ENCODE measurements around the gene COL5A1.
A peak's percentile ranks its signal among the peaks of the same experiment; 100 is the strongest.

COL5A1 gene

GRCh38 chr9:134641173-134641989, at the start of gene COL5A1:
Gene COL5A1, plus strand, starts transcription at chr9:134641803. Its CDS starts 385 bp downstream, at chr9:134642188.
- Histone ChIP-seq H3K9ac (peak within 1 kb of the TSS; percentile 87), H3K27me3 (no peaks in the 10 kb centered on the region), H3K4me1 (peaks cover 84% of the 10 kb centered on the region)

GRCh38 chr9:134592018-134592818, 49.4 kb upstream of the COL5A1 start:
- Histone ChIP-seq H3K27ac (no peak overlapping the region), H3K9ac (no peak overlapping the region), H4K20me1 (no peaks in the 10 kb centered on the region), H3K27me3 (no peaks in the 10 kb centered on the region), H3K36me3 (no peaks in the 10 kb centered on the region), H3K4me3 (no peak overlapping the region), H3K4me2 (no peak overlapping the region), H3K9me3 (no peaks in the 10 kb centered on the region), H3K4me1 (peaks cover 19% of the 10 kb centered on the region)
- TF ChIP-seq Cebpa-rat (IDR thresholded peaks at IDR 0.05), result no peak

More at GRCh38 chr9:134641173-134641989, at the start of gene COL5A1:
- H3K4me2 ChIP-seq, result peak within 1 kb of the TSS; percentile 99
- peak within 1 kb of the TSS; percentile 87 for H3K27ac ChIP-seq
- no peaks in the 10 kb centered on the region; the same call in 1 of the 2 replicates for H3K36me3 ChIP-seq
- no peak for TF ChIP-seq Cebpa-rat (IDR thresholded peaks at IDR 0.05)
- peak within 1 kb of the TSS; percentile 93 for H3K4me3 ChIP-seq
- H4K20me1 ChIP-seq, result peaks cover 36% of the 10 kb centered on the region
- no peaks in the 10 kb centered on the region for H3K9me3 ChIP-seq

- H3K9ac ChIP-seq, result no peak overlapping the region
- H3K4me3 ChIP-seq, result no peak overlapping the region
- no peak overlapping the region for H3K4me2 ChIP-seq
- no peaks in the 10 kb centered on the region for H3K9me3 ChIP-seq
- H3K27me3 ChIP-seq, result no peaks in the 10 kb centered on the region
- peaks cover 19% of the 10 kb centered on the region for H3K4me1 ChIP-seq
- no peaks in the 10 kb centered on the region for H3K36me3 ChIP-seq
- no peak for TF ChIP-seq Cebpa-rat (IDR thresholded peaks at IDR 0.05)
- no peaks in the 10 kb centered on the region for H4K20me1 ChIP-seq
- no peak overlapping the region for H3K27ac ChIP-seq
Measured at GRCh38 chr9:134592819-134593200, 48.8 kb upstream of the COL5A1 start.

- H3K4me1 ChIP-seq, result peaks cover 26% of the 10 kb centered on the region
- H3K4me2 ChIP-seq, result no peak overlapping the region
- no peaks in the 10 kb centered on the region for H3K36me3 ChIP-seq
- H4K20me1 ChIP-seq, result no peaks in the 10 kb centered on the region
- H3K27me3 ChIP-seq, result no peaks in the 10 kb centered on the region
- no peak overlapping the region for H3K4me3 ChIP-seq
- H3K9me3 ChIP-seq, result no peaks in the 10 kb centered on the region
- no peak overlapping the region for H3K9ac ChIP-seq
- TF ChIP-seq Cebpa-rat (IDR thresholded peaks at IDR 0.05), result no peak
- H3K27ac ChIP-seq, result no peak overlapping the region
Measured at GRCh38 chr9:134593286-134594077, 48.1 kb upstream of the COL5A1 start.

GRCh38 chr9:134594078-134594941, 47.3 kb upstream of the COL5A1 start:
- H3K4me1 ChIP-seq, result peaks cover 33% of the 10 kb centered on the region
- H3K27me3 ChIP-seq, result no peaks in the 10 kb centered on the region
- TF ChIP-seq Cebpa-rat (IDR thresholded peaks at IDR 0.05), result no peak
- no peaks in the 10 kb centered on the region for H3K36me3 ChIP-seq
- no peak overlapping the region for H3K4me2 ChIP-seq
- H4K20me1 ChIP-seq, result no peaks in the 10 kb centered on the region
- no peak overlapping the region for H3K27ac ChIP-seq
- H3K9ac ChIP-seq, result no peak overlapping the region
- H3K4me3 ChIP-seq, result no peak overlapping the region
- no peaks in the 10 kb centered on the region for H3K9me3 ChIP-seq

GRCh38 chr9:134595014-134595413, 46.6 kb upstream of the COL5A1 start:
- Histone ChIP-seq H3K4me1 (peaks cover 28% of the 10 kb centered on the region), H3K27me3 (no peaks in the 10 kb centered on the region), H3K4me2 (no peak overlapping the region), H4K20me1 (no peaks in the 10 kb centered on the region), H3K9ac (no peak overlapping the region), H3K4me3 (no peak overlapping the region), H3K9me3 (no peaks in the 10 kb centered on the region), H3K27ac (no peak overlapping the region), H3K36me3 (no peaks in the 10 kb centered on the region)
- no peak for TF ChIP-seq Cebpa-rat (IDR thresholded peaks at IDR 0.05)

GRCh38 chr9:134597041-134597913, 44.3 kb upstream of the COL5A1 start:
- Histone ChIP-seq H3K9ac (no peak overlapping the region), H3K4me3 (no peak overlapping the region), H3K27me3 (no peaks in the 10 kb centered on the region), H3K4me1 (peaks cover 23% of the 10 kb centered on the region; the same call in 1 of the 2 replicates), H3K27ac (no peak overlapping the region), H3K36me3 (no peaks in the 10 kb centered on the region), H3K4me2 (no peak overlapping the region), H3K9me3 (peaks cover 4% of the 10 kb centered on the region), H4K20me1 (no peaks in the 10 kb centered on the region)
- TF ChIP-seq Cebpa-rat (IDR thresholded peaks at IDR 0.05), result no peak
